ENCODE measurements around the gene RPL39L.

- TF ChIP-seq, protein P1, sequence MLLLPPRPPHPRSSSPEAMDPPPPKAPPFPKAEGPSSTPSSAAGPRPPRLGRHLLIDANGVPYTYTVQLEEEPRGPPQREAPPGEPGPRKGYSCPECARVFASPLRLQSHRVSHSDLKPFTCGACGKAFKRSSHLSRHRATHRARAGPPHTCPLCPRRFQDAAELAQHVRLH (tag by site-specific recombination; IDR thresholded peaks at IDR 0.05), result no peak
- TF ChIP-seq KLF10 (tag by site-specific recombination; IDR thresholded peaks at IDR 0.05), result no peak
- TF ChIP-seq CTCF (tag by site-specific recombination; IDR thresholded peaks at IDR 0.05), result no peak
- TF ChIP-seq ZNF670 (tag by site-specific recombination; IDR thresholded peaks at IDR 0.05; ENCODE audit: low read depth), result no peak
- TF ChIP-seq SALL2 (tag by site-specific recombination; IDR thresholded peaks at IDR 0.05; ENCODE audit: borderline replicate concordance), result no peak
- TF ChIP-seq, protein P2, sequence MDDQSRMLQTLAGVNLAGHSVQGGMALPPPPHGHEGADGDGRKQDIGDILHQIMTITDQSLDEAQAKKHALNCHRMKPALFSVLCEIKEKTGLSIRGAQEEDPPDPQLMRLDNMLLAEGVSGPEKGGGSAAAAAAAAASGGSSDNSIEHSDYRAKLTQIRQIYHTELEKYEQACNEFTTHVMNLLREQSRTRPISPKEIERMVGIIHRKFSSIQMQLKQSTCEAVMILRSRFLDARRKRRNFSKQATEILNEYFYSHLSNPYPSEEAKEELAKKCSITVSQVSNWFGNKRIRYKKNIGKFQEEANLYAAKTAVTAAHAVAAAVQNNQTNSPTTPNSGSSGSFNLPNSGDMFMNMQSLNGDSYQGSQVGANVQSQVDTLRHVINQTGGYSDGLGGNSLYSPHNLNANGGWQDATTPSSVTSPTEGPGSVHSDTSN (CRISPR knock-in tag; IDR thresholded peaks at IDR 0.05), result no peak
- TF ChIP-seq ZNF248 (tag by site-specific recombination; IDR thresholded peaks at IDR 0.05), result no peak
- no peak for TF ChIP-seq GLI4 (tag by site-specific recombination; IDR thresholded peaks at IDR 0.05)
- TF ChIP-seq ZNF558 (tag by site-specific recombination; IDR thresholded peaks at IDR 0.05), result no peak
- no peak for TF ChIP-seq ZBTB8A (tag by site-specific recombination; IDR thresholded peaks at IDR 0.05)
- TF ChIP-seq HOXA7 (CRISPR knock-in tag; IDR thresholded peaks at IDR 0.05; ENCODE audit: borderline replicate concordance), result no peak
Observed at GRCh38 chr3:187102073-187102634, 37.1 kb downstream of the RPL39L start.
